Endothelial cell of hepatic sinusoid (primary cell): ENCODE measurements around the gene TEAD1.

ENCODE experiments used
- in situ Hi-C: cut with HindIII; loops from 2 replicates; pipeline ENCODE4 v1.10.0; 2017; ENCODE audit warnings: low sequenced_read_pairs

Gene TEAD1

GRCh38 chr11:12684315-12684714 is 10.1 kb downstream of the TEAD1 start:
- in situ Hi-C loops, result no loop called here

DNA sequence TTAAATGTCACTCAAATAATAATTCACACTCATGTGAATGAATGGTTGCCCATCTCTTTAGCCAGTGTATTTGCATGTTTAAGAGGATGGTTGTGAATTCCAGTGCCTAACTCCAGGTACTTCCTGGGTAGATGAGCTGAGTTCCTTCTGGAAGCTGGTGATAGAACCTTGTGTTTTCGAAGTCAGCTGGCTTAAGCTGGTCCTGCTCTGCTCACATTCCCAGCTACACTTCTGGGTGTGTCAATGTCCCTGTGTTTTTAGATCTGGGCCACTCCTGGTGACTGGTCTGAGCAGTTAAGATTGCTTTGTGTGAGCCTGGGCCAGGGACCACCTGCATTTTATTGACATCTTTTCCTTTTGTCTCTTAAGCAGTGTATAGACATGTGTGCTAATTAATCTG is 10.6 kb downstream of the TEAD1 start:
- in situ Hi-C loops, result no loop called here

- in situ Hi-C loops, result no loop called here
Measured at GRCh38 chr11:12685229-12685628, 11.0 kb downstream of the TEAD1 start.

DNA sequence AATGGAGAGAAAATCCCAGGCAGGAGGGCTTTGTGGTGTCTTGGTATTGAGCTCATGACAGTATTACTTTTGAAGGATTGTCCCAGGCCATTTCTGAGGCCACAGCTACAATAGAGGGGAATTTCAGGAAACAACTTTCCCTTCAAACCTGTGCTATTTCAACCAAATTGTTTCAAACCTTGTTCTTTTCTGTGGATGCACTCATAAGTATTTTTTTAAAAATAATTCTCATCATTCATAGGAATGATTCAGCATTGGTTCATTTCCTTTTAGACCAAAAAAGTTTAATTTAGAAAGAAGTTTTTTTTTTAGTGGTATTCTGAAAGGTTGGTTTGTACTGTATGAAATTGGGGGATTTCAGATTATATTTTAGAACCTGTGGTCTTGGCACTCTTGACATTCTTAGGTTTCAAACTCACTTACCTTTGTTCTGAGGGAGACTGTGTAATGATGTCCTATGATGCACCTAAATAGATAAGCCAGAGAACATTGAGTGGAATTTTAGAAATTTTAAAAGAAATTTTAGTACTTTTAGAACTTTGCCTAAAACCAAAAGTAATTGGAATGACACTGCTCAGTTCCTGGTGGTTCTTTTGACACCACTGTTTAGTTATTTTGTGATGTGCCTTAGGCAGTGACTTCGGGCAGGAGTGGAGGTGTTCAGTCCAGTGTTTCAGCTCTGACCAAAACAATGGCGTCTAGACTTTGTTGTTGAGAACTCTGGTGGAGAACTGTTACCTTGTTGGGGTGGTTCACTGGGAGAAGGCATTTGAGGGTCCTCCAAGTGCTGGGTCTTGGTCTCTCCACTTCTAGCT is 12.2 kb downstream of the TEAD1 start:
- in situ Hi-C loops, result no loop called here

- in situ Hi-C loops, result no loop called here
Measured at GRCh38 chr11:12687216-12687623, 13.0 kb downstream of the TEAD1 start.

GRCh38 chr11:12687740-12688139 is 13.5 kb downstream of the TEAD1 start:
- in situ Hi-C loops, result no loop called here

- in situ Hi-C loops, result no loop called here
Measured at GRCh38 chr11:12689029-12689755, 15.0 kb downstream of the TEAD1 start.

DNA sequence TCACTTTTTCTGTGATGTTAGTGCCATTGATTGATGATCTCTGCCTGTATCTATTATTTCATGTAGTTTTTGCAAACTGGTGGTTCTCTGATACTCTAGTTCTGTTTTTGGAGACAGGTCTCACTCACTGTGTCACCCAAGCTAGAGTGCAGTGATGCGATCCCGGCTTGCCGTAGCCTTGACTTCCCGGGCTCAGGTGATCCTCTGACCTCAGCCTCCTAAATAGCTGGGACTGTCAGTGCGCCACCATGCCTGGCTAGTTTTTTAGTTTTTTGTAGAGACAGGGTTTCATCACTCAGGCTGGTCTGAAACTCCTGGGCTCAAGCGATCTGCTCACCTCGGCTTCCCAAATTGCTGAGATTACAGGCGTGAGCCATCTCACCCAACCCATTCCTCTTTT is 16.4 kb downstream of the TEAD1 start:
- in situ Hi-C loops, result no loop called here

DNA sequence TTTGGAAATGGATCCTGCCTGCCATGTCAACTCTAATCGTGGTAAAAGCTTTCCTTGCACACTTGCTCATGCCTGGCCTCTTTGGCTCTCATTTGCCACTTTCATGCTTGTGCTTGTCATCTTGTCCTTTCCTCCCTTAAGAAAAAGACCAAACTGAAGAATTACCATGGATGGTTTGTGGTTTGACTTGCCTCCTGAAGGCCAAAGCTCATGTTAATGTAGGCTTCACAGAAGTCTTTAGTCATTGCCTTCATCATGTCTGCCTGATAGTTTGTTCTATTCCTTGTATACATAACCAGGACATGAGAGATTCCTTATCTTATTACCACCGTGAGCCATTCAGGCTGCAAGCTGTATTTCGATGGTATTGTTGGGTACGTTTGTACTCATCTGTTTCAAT is 17.3 kb downstream of the TEAD1 start:
- in situ Hi-C loops, result no loop called here

- in situ Hi-C loops, result no loop called here
Measured at GRCh38 chr11:12692229-12693075, 18.2 kb downstream of the TEAD1 start.

DNA sequence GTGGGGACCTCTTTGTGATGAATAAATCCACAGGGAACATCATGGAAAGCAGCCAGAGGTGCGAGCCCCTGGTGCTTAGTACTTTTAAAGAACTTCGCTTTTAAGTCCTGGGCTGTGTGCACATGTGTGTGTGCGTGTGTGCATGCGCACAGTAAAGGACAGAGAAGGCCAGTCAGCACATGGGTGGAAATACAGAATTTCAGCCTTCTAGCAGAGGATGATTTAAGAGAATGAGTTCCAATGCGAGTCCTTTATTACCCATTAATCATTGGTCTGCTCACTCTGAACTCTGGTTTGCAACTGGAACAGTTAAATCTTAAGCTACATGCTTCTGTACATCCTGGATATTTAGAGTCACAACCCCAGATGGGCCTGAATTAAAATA is 18.9 kb downstream of the TEAD1 start:
- in situ Hi-C loops, result no loop called here

DNA sequence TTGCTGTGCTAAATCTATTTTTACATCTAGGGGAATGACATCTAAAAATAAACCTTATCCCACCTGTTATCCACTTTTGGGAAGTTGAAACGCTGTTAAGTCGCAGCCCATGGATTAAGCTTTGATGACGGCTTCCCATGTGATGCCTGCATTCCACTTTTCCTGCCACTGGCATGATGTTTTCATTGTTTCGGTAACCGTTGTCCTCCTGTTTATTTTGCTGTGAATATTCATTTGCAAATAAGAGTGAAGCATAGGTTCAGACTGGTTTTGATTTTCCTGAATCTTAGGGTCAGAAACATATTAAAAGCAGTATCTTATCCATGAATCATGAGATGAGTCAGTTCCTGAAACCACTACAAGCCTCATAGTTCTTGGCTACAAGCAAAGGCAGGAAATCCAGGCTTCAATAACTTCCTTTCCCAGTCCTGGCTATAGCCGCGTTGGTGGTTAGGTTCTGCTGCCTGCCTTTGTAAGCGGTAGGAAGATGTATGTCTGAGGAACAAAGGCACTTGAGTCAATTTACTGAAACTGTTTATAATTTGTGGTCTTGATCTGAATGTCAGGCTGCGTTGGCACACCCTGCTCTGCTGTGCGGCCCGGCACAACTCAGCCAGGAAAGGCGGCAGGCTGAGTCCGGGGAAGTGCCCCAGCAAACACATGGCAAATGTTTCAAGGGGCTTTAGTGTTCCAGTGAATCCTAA is 19.4 kb downstream of the TEAD1 start:
- in situ Hi-C loops, result no loop called here

DNA sequence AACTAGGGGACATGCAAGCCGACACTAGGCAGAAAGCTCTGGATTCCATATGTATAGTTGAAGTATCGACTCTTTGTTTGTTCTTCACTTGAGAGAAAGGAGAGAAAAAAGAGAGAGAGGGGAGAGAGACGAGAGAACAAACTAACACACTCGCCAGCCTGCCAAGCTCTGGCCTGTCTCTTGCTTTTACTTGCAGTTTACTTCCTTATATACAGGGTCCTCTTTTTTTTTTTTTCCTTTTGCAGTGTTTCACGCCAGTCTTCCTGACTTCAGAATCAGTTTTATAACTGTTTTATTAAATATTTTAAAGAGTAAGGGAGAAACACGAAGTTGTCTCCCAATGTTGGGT is 19.9 kb downstream of the TEAD1 start:
- in situ Hi-C loops, result no loop called here

- in situ Hi-C loops, result no loop called here
Measured at GRCh38 chr11:12695221-12695794, 21.1 kb downstream of the TEAD1 start.

DNA sequence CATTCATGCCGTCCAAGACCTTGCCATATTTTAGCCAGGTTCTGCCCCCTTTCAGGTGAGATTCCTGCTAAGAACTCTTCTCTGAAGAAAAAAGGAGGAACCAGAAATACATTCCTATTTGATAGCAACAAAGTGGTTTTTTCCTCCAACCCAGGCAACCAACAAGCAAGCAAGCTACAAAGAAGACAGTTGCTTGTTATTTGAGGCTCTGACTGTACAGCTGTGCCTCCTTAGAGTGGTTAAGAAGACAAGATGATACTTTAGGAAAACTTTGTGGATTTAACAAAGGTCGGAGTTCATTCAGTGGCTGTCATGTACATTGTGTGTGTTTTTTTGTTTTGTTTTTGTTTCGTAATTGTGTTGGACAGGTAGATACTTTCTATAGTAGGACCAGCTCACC is 21.7 kb downstream of the TEAD1 start:
- in situ Hi-C loops, result no loop called here

DNA sequence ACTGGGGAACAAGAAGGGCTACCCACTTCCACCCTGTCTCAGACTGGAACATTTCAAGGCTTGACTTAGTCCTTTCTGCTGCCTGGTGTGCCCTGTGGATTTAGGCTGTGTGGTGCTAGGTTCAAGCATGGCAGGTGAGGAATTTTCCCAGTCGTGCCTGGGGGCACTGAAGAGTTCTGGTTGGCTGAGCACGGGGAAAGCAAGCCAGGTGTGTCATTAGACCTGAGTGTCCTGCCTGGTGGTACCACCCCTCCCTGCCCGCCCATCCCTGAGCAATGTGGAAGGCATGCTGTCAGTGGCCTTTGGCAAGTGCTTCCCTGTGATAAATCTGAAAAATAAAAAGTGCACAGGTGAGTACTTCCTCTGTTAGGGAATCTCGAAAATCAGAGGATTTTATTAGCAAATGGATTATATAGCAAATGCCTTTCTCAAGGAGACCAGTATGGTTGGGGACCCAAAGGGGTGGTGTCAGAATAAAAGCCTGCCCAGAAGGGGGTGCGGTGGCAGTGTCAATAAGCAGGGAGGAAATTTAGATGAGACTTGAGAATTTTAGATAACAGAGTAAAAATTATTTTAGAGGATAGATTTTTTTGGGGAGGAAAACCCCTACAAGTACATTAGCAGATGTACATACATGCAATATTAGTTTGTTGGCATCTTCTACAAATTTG is 22.8 kb downstream of the TEAD1 start:
- in situ Hi-C loops, result no loop called here

DNA sequence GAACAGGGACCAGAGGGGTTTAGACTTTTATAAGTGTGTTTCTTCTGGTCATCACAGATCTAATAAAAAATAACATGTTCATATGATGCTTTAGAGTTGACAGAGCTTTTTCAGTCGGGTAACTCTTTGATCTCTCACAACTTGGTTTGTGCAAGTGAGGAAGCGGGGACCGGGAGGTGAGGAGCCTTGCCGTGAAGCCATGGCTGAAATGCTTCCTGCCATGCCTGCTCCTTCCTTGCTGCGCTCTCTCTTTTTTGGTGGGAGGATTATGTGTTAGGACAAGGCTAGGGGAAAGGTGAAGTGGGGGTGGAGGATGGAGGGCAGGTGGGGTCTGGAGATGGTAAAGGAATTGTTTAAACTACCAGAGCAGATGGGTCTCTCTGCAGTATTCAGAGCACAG is 23.8 kb downstream of the TEAD1 start:
- in situ Hi-C loops, result no loop called here

DNA sequence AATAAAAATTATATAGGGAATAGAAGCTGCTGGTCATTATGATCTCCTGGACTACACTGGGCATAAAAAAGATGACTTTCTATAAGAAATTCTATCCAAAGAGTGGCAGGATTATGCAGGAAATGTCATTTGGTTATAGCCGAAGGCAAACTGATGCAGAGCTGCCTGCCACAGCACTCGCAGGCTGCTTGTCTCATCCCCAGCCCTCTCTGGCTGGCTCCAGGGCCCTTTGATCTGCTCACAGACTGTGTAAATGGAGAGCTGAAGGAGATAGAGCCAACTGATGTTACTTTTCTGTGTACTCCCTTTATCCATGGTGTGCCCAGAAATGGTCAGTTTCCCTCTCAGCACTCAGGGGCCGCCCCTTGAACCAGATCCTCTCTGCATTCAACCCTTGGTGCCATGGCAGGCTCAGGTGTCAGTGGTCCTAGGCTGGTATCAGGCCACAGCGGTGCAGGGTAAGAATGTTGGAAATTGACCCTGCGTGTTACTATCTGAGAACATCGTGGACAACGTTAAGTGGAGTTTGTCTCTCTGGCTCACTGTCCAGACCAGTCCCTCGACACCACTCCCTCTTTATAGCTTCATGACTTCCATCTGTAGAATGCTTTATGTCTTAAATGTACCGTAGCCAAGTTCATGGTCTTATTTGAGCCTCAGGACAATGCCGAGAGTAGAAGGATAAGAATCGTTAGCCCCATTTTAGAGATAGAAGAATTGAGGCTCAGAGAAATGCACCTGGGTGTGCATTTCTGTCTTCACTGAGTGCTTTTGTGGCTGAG is 27.8 kb downstream of the TEAD1 start:
- in situ Hi-C loops, result no loop called here

DNA sequence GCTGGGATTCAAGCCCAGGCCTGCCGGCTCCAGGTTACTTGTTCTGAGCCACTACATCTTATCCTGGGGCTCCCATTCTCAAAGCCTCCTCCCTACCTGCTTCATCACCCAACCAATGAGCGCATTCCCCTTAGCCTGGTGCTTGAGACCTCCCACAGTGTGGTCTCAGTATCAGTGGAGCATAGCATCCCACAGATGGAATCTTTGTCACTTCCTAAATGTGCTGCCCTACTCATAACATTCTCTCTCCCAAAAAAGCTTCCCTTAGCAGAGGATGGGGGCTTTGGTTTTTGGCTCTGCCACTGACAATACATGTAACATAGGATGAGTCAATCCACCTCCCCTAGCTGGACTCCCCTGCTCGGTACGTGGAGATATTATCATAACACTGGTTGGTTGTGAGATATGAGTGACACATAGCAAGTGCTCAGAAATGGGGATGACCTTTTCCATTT is 28.8 kb downstream of the TEAD1 start:
- in situ Hi-C loops, result no loop called here
